CD4-positive, alpha-beta T cell treated with Interleukin-15 for 1 hour (primary cell): ENCODE results near the gene NEK10.

Experiments used
- DNase-seq: peaks from one replicate; pipeline ENCODE4 v3.0.0-alpha.2; 2020

Gene NEK10

GRCh38 chr3:27094721-27095120, 274.5 kb downstream of the NEK10 start:
- DNase-seq, result no peak

GRCh38 chr3:27093771-27094170, 275.4 kb downstream of the NEK10 start:
- DNase-seq, result no peak

GRCh38 chr3:27090275-27091041, 278.7 kb downstream of the NEK10 start:
- DNase-seq, result no peak

GRCh38 chr3:27089645-27090044, 279.5 kb downstream of the NEK10 start:
- DNase-seq, result no peak

- DNase-seq, result no peak
Measured at GRCh38 chr3:27089068-27089467, 280.1 kb downstream of the NEK10 start.

DNA sequence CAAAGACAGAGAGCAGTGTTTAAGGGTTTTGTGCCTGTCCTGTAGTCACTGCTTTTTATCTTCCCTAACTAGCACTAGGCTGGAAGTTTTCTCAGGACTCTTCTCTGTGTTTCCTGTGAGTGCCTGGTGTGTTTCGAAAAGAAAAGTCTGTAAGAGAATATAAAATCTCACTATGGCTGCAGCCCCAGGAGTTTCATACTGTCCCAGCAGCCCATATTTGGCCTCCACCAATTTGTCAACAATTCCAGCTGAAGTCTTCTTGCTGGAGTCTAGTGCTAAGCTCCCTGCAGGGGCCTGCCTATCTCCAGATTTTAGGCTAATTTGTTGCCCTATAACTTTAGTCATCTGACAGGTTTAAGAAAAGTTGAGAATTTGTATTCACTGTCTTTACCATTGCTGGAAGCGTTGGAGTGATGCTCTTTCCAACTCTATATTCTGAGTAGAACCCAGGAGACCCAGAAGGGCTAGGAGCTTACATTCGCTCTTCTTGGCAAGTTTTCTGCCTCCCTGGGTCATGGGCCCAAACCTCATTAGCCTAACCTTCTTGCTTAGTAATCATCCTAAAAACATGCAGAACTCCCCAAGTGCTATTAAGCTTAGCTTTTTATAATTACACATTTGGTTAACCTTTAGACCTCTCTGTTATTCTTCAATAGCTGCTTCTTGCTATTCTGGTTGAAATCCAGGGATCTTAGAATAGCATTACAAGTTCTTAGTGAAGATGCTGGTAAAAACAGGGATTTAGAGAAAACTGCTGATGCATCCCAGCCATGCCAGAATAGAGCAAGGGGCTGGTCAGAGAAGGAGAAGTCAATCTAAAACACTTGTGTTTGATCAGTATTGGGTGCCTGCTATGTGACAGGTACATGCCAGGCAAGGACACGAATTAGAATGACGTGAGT, 283.1 kb downstream of the NEK10 start:
- DNase-seq, result no peak

GRCh38 chr3:27081992-27082607, 287.1 kb downstream of the NEK10 start:
- no peak for DNase-seq

GRCh38 chr3:27081566-27081965, 287.6 kb downstream of the NEK10 start:
- DNase-seq, result no peak

GRCh38 chr3:27080258-27080525, 289.0 kb downstream of the NEK10 start:
- DNase-seq, result no peak

- no peak for DNase-seq
Measured at GRCh38 chr3:27079427-27080257, 289.5 kb downstream of the NEK10 start.

DNA sequence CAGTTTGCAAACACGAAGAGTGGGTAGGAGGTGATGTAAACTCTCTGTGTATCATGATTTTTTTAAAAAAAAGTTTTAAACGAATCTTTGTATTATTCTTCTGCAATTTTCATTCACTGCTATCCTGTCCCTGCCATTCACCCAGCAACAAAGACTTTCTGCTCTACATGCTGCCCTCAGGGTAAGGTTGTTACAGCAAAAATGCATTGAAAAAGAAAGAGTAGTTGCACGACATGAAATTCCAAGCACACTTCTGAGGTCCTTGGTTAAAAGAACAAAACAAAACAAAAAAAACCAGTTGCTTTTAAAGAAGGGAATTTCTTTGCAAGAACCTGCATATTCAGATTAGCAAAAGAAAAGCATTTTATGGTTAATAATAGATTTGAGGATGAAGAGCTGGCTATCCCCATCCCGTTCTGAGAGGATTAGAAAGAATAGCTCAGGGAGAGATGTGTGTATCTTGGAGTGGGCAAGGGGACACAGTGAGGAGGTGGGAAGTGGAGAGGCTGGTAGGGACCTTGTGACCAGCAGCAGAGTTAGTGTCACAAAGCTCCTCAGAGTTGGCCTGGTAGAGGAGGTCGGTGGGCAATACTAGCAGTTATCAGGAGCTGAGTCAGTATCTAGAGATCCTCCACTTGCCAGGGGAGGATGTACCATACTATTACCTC, 290.8 kb downstream of the NEK10 start:
- DNase-seq, result no peak

GRCh38 chr3:27076815-27077630, 292.2 kb downstream of the NEK10 start:
- DNase-seq, result no peak

DNA sequence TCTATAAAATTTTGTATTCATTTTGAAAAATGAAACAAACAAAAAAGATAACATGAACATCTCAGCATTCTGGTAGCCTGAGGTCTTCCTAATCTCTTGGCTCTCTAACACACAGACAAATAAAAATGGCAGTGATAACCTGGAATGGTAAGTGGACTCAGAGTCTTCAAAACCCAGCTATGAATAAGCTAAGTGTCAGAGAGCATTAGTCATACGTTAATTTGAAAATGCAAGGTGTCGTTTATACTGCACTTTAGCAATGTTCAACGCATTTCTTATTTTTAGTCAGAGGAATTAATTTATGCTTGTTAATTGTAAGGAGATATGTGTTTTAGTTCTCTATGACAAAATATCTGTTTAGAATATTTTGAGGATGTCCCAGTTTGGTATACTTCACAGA, 294.3 kb downstream of the NEK10 start:
- no peak for DNase-seq

DNA sequence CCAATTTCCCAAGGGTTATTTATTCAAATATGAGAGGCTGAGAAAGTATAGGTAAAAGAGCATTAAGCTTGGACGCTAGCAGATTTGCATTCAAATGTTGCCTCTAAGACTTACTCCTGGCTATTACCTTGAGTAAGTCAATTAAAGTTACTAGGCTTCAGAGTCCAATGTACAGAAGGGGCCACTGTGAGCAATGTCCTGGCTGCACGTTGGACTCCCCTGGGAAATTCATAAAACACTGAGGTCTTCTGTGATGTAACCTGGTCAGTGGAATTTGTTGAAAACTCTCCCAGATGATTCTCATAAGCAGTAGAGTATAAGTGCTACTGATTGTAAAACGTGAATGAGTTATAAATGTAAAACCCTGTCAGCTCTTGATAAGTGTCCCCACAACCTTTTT, 295.3 kb downstream of the NEK10 start:
- no peak for DNase-seq

- no peak for DNase-seq
Measured at GRCh38 chr3:27072810-27073651, 296.2 kb downstream of the NEK10 start.

DNA sequence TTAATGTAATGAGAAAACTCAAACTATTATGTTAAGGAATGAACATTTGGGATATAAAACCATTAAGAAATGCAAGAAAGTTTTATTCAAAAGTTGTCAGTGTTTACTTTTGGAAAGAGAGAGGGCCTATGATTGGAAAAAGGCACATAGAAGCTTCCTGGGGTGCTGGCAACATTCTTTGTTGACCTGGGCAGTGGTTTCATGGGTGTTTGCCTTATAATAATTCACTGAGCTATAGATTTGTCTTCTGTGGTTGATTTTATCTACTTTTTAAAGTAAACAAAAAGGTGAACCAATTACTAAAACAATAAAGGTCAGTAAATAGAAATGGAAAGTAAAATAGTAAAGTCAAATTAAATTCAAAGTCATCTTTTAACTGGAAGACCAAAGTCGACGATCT, 308.8 kb downstream of the NEK10 start:
- DNase-seq, result no peak
